HG03280 (cell line): ENCODE data around the gene TNS4.
"Not testable (repeated sequence)": the region's sequence is repeated elsewhere in the genome, so short reads cannot be mapped to it uniquely, and the experiment has no call there.

Experiments used
- ATAC-seq: cut with Tn5 transposase; IDR thresholded peaks from one replicate; pipeline ENCODE4 v1.9.1; 2021; ENCODE audit warnings: mild to moderate bottlenecking, moderate library complexity; ENCODE audit not compliant: unreplicated experiment

TNS4 gene

GRCh38 chr17:40501499-40501911, at the start of gene TNS4:
TNS4 (minus strand) TSS chr17:40501623; CDS start chr17:40496425, 5,198 bp downstream.
- no peak for ATAC-seq

GRCh38 chr17:40550608-40551007, 49.2 kb upstream of the TNS4 start:
- ATAC-seq = no peak

- ATAC-seq = no peak
Observed at GRCh38 chr17:40548982-40549685, 47.7 kb upstream of the TNS4 start.

DNA sequence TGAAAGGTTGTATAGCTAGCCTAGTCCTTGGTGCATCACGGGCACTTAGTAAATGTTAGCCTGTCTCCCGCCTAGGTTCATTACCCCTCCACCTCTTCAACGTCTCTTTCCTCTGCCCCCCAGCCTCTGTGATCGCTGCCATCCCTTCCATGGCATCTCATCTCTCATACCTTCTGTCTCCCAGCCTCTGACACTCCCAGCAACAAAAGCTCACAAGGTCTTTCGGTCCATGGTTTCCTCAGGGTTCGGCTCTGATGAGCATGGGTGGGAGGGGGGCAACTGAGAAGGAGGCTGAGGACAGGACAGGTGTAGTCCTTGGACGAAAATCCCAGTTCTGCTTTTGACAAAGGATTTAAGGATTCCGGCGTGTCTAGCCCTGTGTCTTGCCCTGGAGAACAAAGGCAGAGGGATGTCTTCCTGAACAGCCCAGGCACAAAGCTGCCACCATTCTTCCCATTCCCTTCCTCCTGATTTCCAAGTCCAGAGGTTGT, 47.1 kb upstream of the TNS4 start:
- ATAC-seq = no peak

DNA sequence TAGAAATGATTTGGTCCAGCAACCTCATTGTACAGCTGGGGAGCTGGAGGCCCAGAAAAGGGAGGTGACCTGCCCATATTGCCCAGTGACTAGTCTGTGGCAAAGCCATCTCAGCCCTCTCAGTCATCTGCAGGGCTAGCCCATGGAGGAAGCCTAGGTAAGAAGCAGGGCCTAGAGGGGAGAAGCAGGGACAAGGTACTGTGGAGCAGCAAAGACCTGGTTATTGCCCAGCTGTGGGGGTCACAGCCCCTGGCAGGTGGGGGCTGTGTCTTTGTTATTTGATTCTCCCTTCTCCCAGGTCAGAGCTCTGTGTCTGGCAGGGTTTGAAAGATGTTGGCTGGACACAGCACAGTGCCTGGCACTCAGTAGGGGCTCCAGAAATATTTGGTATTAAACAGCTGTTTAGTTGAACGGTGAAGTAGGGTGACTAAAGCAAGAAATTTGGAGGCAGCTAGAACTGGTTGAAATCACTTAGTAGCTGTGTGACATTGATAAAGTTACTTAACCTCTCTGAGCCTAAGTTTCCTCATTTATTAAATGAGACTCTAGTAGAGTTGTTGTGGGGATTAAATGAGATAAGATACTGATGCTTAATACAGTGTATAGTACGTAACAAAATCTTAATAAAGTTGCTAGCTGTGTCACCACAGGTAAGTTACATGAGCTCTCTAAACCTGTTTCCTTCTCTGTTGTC, 46.5 kb upstream of the TNS4 start:
- no peak for ATAC-seq

- ATAC-seq = no peak
Observed at GRCh38 chr17:40547079-40547784, 45.8 kb upstream of the TNS4 start.

DNA sequence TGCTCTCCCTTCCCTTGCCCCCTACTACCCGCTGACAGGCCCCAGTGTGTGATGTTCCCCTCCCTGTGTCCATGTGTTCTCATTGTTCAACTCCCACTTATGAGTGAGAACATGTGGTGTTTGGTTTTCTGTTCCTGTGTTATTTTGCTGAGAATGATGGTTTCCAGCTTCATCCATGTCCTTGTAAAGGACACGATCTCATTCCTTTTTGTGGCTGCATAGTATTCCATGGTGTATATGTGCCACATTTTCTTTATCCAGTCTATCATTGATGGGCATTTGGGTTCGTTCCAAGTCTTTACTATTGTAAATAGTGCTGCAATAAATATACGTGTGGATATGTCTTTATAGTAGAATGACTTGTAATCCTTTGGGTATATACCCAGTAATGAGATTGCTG, 45.1 kb upstream of the TNS4 start:
- not testable (repeated sequence) for ATAC-seq

GRCh38 chr17:40545660-40546059, 44.2 kb upstream of the TNS4 start:
- ATAC-seq = no peak

DNA sequence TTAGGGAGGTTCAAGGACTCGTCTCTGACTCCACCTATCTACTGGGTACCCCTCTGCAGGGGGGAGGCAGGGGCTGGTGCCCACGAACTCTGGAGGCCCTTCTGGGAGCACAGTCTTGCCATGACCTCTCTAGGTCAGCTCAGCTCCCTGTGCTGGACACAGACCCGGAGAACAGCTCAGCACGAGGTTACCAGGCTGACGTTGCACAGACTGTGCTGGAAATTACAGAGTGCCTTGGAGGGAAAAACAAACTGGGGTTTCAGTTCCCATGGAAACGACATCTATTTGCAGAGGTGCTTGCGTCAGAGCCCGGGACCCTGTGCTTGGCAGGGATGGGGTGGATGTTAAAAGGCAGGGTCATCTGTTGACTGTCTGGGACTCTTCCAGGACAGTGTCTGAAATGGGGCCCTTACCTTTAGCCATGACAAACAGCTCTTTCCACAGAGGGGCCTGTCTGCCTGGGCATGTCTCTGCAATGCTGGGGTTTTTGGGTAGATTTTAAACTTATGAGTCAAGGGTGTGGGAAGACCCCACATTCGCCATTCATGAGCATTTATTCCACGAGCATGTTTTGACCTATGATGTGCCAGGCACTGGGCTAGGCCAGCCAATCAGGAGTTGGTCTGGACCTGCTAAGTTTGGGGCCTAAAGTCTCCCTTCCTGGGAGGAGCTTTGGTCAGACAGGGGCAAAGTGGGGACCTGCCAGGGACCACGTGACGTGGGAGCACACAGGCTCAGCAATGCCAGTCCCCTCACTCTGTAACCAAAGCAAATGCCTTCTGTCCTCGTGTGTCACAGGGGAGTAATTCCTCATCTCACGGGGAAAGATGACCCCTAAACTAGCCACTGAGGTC, 41.4 kb upstream of the TNS4 start:
- peak; percentile 53 for ATAC-seq

DNA sequence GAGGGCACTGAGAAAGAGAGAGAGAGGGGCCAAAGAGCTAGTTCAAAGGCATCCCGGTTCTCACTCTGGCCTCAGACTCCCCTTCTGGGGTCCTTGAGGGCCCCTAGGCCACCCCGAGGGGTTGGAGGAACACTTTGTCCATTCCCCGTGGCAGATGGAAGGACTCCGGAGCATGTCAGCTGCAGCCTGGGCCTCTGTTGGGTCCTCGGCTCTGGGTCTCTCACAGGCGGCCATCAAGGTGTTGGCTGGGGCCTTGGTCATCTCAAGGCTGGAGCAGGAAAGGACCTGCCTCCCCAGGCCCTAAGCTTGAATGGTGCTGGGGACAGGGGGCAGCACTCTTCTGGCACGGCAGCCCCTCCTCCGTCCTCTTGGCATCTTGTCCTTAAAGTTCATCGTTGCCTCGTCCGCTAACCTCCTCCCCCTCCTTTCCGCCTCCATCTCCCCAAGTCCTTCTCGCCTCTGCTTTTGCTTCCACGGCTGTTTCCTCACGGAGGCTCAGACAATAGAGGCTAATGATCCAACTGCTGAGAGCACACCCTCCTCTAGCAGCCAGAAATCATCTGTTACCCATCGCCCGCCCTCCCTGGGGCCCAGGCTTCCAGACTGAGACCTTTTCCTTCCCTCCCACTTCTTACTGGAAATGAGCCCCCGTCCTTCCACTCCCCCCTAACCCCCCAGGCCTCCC, 40.6 kb upstream of the TNS4 start:
- ATAC-seq = no peak

- no peak for ATAC-seq
Observed at GRCh38 chr17:40541060-40541872, 39.8 kb upstream of the TNS4 start.

DNA sequence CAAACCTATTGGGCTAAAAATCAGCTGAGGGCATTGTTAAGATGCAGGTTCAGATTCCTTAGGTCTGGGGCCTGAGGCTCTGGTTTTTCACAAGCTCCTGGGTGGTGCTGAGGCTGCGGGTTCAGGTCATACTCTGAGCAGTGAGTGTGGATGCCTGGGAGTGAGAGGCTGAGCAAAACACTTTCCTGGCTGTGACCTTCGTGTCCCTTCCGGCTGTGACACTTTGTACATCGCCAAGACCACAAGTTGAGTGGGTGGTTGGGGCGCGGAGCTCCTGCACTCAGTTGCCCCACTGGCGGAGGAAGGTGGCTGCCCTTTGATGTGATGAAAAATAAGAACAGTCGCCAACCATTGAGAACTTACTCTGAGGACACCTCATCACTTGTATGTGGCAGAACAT, 39.0 kb upstream of the TNS4 start:
- no peak for ATAC-seq

- no peak for ATAC-seq
Observed at GRCh38 chr17:40539711-40540411, 38.4 kb upstream of the TNS4 start.

GRCh38 chr17:40538936-40539705, 37.7 kb upstream of the TNS4 start:
- no peak for ATAC-seq

- no peak for ATAC-seq
Observed at GRCh38 chr17:40538019-40538935, 36.9 kb upstream of the TNS4 start.

DNA sequence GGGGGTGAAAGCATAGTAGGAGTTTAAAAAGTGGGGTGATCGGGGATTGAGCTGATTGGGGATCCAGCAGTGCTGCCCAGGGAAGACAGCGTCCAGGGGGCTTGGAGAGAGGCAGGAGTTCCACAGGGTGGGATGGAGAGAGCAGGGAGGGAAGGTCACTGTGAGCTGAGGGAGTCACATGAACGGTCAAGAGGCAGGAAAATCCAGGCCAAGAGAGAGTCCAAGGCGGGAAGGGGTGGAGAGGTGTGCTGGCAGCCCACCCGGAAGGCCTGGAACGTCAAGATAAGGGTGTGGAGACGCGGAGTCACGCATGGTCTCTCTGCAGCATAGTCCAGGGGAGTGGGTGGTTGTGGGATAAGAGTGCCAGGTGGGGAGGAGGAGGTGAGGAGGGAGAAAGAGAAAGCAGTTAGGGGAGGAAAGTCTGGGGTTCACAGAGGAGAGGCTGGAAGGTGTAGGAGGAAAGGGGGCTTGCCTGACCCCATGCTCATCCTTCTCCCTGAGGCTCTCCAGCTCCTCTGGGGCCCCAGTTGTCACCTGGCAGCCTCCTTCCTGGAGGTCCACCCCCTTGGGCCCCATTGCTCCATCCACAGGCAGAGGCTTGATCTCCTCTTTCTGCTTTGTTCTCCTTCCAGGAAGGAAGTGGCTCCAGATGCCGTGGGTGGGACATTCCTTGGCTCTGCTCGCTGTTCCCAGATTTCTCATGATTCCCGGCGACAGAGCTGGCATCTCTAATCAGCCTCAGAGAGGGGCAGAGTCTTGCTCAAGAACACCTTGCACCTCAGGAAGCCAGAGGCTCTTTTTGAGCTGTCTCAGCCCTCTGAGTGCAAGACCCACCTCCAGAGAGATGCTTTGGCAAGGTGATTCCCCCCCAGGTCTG, 35.1 kb upstream of the TNS4 start:
- ATAC-seq = no peak
